ENCODE measurements around the gene EML1.

- TF ChIP-seq CHD4 (IDR thresholded peaks at IDR 0.05; ENCODE audit: borderline replicate concordance, low read length) (no peak), SALL1 (CRISPR knock-in tag; IDR thresholded peaks at IDR 0.05) (no peak), PATZ1 (CRISPR knock-in tag; IDR thresholded peaks at IDR 0.05) (no peak), BRF2 (CRISPR knock-in tag; IDR thresholded peaks at IDR 0.05) (no peak), CTCF (CRISPR knock-in tag; IDR thresholded peaks at IDR 0.05) (no peak), JUNB (CRISPR knock-in tag; IDR thresholded peaks at IDR 0.05; ENCODE audit: borderline replicate concordance) (no peak), RFX5 (IDR thresholded peaks at IDR 0.05; ENCODE audit: low read depth, low read length) (no peak), ISL2 (CRISPR knock-in tag; IDR thresholded peaks at IDR 0.05) (no peak), SP2 (CRISPR knock-in tag; IDR thresholded peaks at IDR 0.05) (no peak), TAF1 (CRISPR knock-in tag; IDR thresholded peaks at IDR 0.05) (no peak), CAMTA2 (CRISPR knock-in tag; IDR thresholded peaks at IDR 0.05; ENCODE audit: borderline replicate concordance) (no peak), TBX3 (IDR thresholded peaks at IDR 0.05; ENCODE audit: borderline replicate concordance) (no peak), MAZ (IDR thresholded peaks at IDR 0.05; ENCODE audit: borderline replicate concordance, low read depth, low read length) (no peak), MAZ (CRISPR knock-in tag; IDR thresholded peaks at IDR 0.05; ENCODE audit: low read depth) (no peak)
Measured at GRCh38 chr14:99824776-99825175, 31.6 kb downstream of the EML1 start.
